IMR-90 (cell line): Measurements from ENCODE around the gene MCF2L2. TPM values are rescaled to one million over a fixed set of nuclear protein-coding genes. Genes with fewer than 3 reads are reported as not detected.

Experiments used
- ATAC-seq: fragments of 200-7000 bp; cut with Tn5 transposase; 2 replicates; pipeline ENCODE4 v1.9.1; 2020; ENCODE audit warnings: low read depth, mild to moderate bottlenecking, moderate library complexity
- BruUV-seq: library from RNA; stranded (reverse); fragments of 400-500 nt; replicated peaks from 2 replicates; lab custom pipeline; 2021; lab: Mats Ljungman, UMichigan
- CTCF ChIA-PET: fragments of 300-600 bp; formaldehyde crosslinking; extraction: SDS; loops from one replicate; lab custom pipeline; 2021; ENCODE audit warnings: antibody characterized with exemption; lab: Yijun Ruan, JAX
- POLR2A ChIA-PET: fragments of 300-600 bp; sonication (Branson Sonifier 250); formaldehyde crosslinking; loops from one replicate; lab custom pipeline; 2022; ENCODE audit warnings: antibody characterized with exemption; ENCODE audit not compliant: unreplicated experiment; lab: Charles Lee
- DNase-seq: peaks from one replicate; pipeline ENCODE4 v3.0.0; 2013
- H2AFZ ChIP-seq: replicated peaks from 2 replicates; pipeline ENCODE3; 2013; ENCODE audit warnings: low read length, mild to moderate bottlenecking; ENCODE audit not compliant: poor library complexity
- H2AK5ac ChIP-seq: 2 replicates; pipeline ENCODE4 v1.6.1; 2013; ENCODE audit warnings: low read depth, low read length, inconsistent platforms
- H2AK9ac ChIP-seq: replicated peaks from 2 replicates; pipeline ENCODE3; 2013; ENCODE audit warnings: mild to moderate bottlenecking, low read depth, low read length, moderate library complexity; ENCODE audit not compliant: poor library complexity
- H2BK120ac ChIP-seq: 2 replicates; pipeline ENCODE4 v1.6.1; 2013; ENCODE audit warnings: low read depth, low read length, inconsistent platforms
- H2BK15ac ChIP-seq: 3 replicates; pipeline ENCODE4 v1.6.1; 2013; ENCODE audit warnings: low read depth, low read length, inconsistent platforms
- H2BK20ac ChIP-seq: 2 replicates; pipeline ENCODE4 v1.6.1; 2013; ENCODE audit warnings: low read depth, mild to moderate bottlenecking, inconsistent platforms, low read length, moderate library complexity
- H2BK5ac ChIP-seq: 2 replicates; pipeline ENCODE4 v1.6.1; 2013; ENCODE audit warnings: mild to moderate bottlenecking, low read depth, low read length, inconsistent platforms; ENCODE audit not compliant: poor library complexity, severe bottlenecking
- H3K14ac ChIP-seq: replicated peaks from 2 replicates; pipeline ENCODE4 v1.6.1; 2013; ENCODE audit warnings: low read depth, low read length, inconsistent platforms
- H3K18ac ChIP-seq: 2 replicates; pipeline ENCODE4 v1.6.1; 2013; ENCODE audit warnings: low read depth, low read length, control low read depth
- H3K23ac ChIP-seq: 2 replicates; pipeline ENCODE4 v1.6.1; 2013; ENCODE audit warnings: low read depth, low read length, inconsistent platforms
- H3K27ac ChIP-seq: 2 replicates; pipeline ENCODE4 v1.5.1; 2013; ENCODE audit warnings: mild to moderate bottlenecking, control low read depth, low read length; ENCODE audit not compliant: insufficient read depth
- H3K27me3 ChIP-seq: 2 replicates; pipeline ENCODE4 v1.6.1; 2013; ENCODE audit warnings: low read length; ENCODE audit not compliant: control insufficient read depth, insufficient read depth
- H3K36me3 ChIP-seq: 2 replicates; pipeline ENCODE4 v1.6.1; 2013; ENCODE audit warnings: low read length, mixed read lengths; ENCODE audit not compliant: control insufficient read depth, insufficient read depth
- H3K4ac ChIP-seq: 2 replicates; pipeline ENCODE4 v1.6.1; 2013; ENCODE audit warnings: low read depth, low read length, inconsistent platforms
- H3K4me1 ChIP-seq: 2 replicates; pipeline ENCODE4 v1.6.1; 2013; ENCODE audit warnings: low read length, mixed read lengths; ENCODE audit not compliant: control insufficient read depth, insufficient read depth
- H3K4me2 ChIP-seq: 2 replicates; pipeline ENCODE4 v1.6.1; 2013; ENCODE audit warnings: low read depth, mild to moderate bottlenecking, control low read depth, low read length, moderate library complexity
- H3K4me3 ChIP-seq: 2 replicates; pipeline ENCODE4 v1.5.1; 2013; ENCODE audit warnings: low read depth, mild to moderate bottlenecking, control low read depth, low read length, moderate library complexity; ENCODE audit not compliant: insufficient read depth
- H3K56ac ChIP-seq: 2 replicates; pipeline ENCODE4 v1.6.1; 2013; ENCODE audit warnings: low read length, inconsistent platforms; ENCODE audit not compliant: insufficient read depth; ENCODE audit errors: extremely low read depth
- H3K79me1 ChIP-seq, 2 experiments: 2 replicates each; pipeline ENCODE4 v1.6.1; 2013; ENCODE audit warnings: low read length in 2 of 2, inconsistent platforms in 1 of 2, low read depth in 1 of 2
- H3K9ac ChIP-seq: 2 replicates; pipeline ENCODE4 v1.6.1; 2013; ENCODE audit warnings: low read depth, low read length, control low read depth
- H3K9me1 ChIP-seq: 2 replicates; pipeline ENCODE4 v1.6.1; 2013; ENCODE audit warnings: low read length, inconsistent platforms; ENCODE audit not compliant: insufficient read depth
- H3K9me3 ChIP-seq: 2 replicates; pipeline ENCODE4 v1.6.1; 2013; ENCODE audit warnings: low read length; ENCODE audit not compliant: control insufficient read depth, insufficient read depth
- H4K20me1 ChIP-seq: 2 replicates; pipeline ENCODE4 v1.6.1; 2013; ENCODE audit warnings: low read length, inconsistent platforms; ENCODE audit not compliant: insufficient read depth
- H4K5ac ChIP-seq: 2 replicates; pipeline ENCODE4 v1.6.1; 2013; ENCODE audit warnings: mild to moderate bottlenecking, low read depth, low read length, control low read depth
- H4K8ac ChIP-seq, 2 experiments: 2 replicates each; pipeline ENCODE4 v1.6.1; 2013; ENCODE audit warnings: low read depth in 2 of 2, low read length in 2 of 2, control low read depth in 1 of 2, inconsistent platforms in 1 of 2
- H4K91ac ChIP-seq: 2 replicates; pipeline ENCODE4 v1.6.1; 2013; ENCODE audit warnings: low read depth, low read length, inconsistent platforms; ENCODE audit not compliant: insufficient read depth
- CHD1 ChIP-seq: IDR thresholded peaks from 2 replicates; pipeline ENCODE4 v1.6.1; 2012; ENCODE audit warnings: low read depth, low read length, improper control_type of control experiment
- ELK1 ChIP-seq: fragments of 150-350 bp; IDR thresholded peaks from 2 replicates; pipeline ENCODE4 v1.6.1; 2016; ENCODE audit warnings: low read depth, mild to moderate bottlenecking, low read length, moderate library complexity, borderline replicate concordance
- MAFK ChIP-seq: IDR thresholded peaks from 2 replicates; pipeline ENCODE4 v1.6.1; 2012; ENCODE audit warnings: low read depth, low read length, improper control_type of control experiment
- MAZ ChIP-seq: IDR thresholded peaks from 2 replicates; pipeline ENCODE4 v1.6.1; 2012; ENCODE audit warnings: low read depth, mild to moderate bottlenecking, low read length, improper control_type of control experiment, moderate library complexity, borderline replicate concordance
- NFE2L2 ChIP-seq: fragments of 150-350 bp; IDR thresholded peaks from 2 replicates; pipeline ENCODE4 v1.6.1; 2016; ENCODE audit warnings: low read depth, mild to moderate bottlenecking, low read length
- POLR2A ChIP-seq: IDR thresholded peaks from 2 replicates; pipeline ENCODE4 v1.6.1; 2012; ENCODE audit warnings: mild to moderate bottlenecking, low read depth, low read length
- RAD21 ChIP-seq: IDR thresholded peaks from 2 replicates; pipeline ENCODE4 v1.6.1; 2012; ENCODE audit warnings: low read length, improper control_type of control experiment
- RCOR1 ChIP-seq: IDR thresholded peaks from 2 replicates; pipeline ENCODE4 v1.6.1; 2012; ENCODE audit warnings: mild to moderate bottlenecking, low read length, improper control_type of control experiment; ENCODE audit not compliant: insufficient replicate concordance
- RFX5 ChIP-seq: IDR thresholded peaks from 2 replicates; pipeline ENCODE4 v1.8.0; 2012; ENCODE audit warnings: low read depth, mild to moderate bottlenecking, low read length, moderate library complexity
- SMC3 ChIP-seq: fragments of 150-350 bp; IDR thresholded peaks from 2 replicates; pipeline ENCODE4 v1.6.1; 2016; ENCODE audit warnings: low read depth, mild to moderate bottlenecking, antibody characterized with exemption, low read length, moderate library complexity
- WGBS, 2 experiments: methylation state at CpG; one replicate each; pipeline versions ENCODE4 v1.1.5 to v1.1.7; 2013; ENCODE audit warnings: missing lambda C conversion rate in 2 of 2; ENCODE audit not compliant: insufficient read length in 1 of 2; ENCODE audit errors: extremely low coverage in 2 of 2; 5-methylcytosine and 5-hydroxymethylcytosine counted together
- dilution Hi-C: fragments of 300-500 bp; cut with HindIII; formaldehyde crosslinking; loops from one replicate; pipeline ENCODE4 v1.14.3; 2018; ENCODE audit warnings: low sequenced_read_pairs; ENCODE audit not compliant: unreplicated experiment
- in situ Hi-C: fragments of 300-500 bp; cut with MboI; formaldehyde crosslinking; loops from 3 replicates; pipeline ENCODE4 v1.14.3; 2019; ENCODE audit warnings: low sequenced_read_pairs, inconsistent platforms, mixed read lengths
- intact Hi-C: fragments of 100-400 bp; cut with micrococcal nuclease; formaldehyde crosslinking; loops from 2 replicates; pipeline ENCODE4 v1.10.0; 2022
- polyA plus RNA-seq, 3 experiments: library from polyadenylated mRNA; depleted of rRNA; stranded (reverse); fragments of >200 nt; gene quantifications; 2 replicates each; pipeline ENCODE4 v1.2.3, GENCODE V29; 2012; ENCODE audit warnings: low replicate concordance in 1 of 3
- total RNA-seq: library from RNA; depleted of rRNA; stranded (reverse); fragments of >200 nt; gene quantifications from 2 replicates; pipeline ENCODE4 v1.2.3, GENCODE V29; 2012
- TF ChIP-seq, protein P1 (sequence below): fragments of 150-350 bp; IDR thresholded peaks from 2 replicates; pipeline ENCODE4 v1.6.1; 2017; ENCODE audit warnings: mild to moderate bottlenecking, antibody characterized with exemption, low read length, low read depth
- TF ChIP-seq, protein P2 (sequence below): conservative IDR thresholded peaks from 2 replicates; pipeline ENCODE4 v1.5.1; 2012; ENCODE audit warnings: mild to moderate bottlenecking, low read depth, low read length, improper control_type of control experiment

MCF2L2 gene
- total and polyA plus RNA-seq, 2 of the 4 experiments (the other 2 are of a cell fraction): under 0.01 TPM; not detected in 1

- dilution Hi-C loops: no loop called here
- no TSS peak for BruUV-seq
These were observed 34.8 kb downstream of the MCF2L2 start for GRCh38 chr3:183393625-183394024.

More at GRCh38 chr3:183393625-183394024, 34.8 kb downstream of the MCF2L2 start:
- ATAC-seq: no peak
- Histone ChIP-seq H2BK5ac (no peak overlapping the region), H3K4ac (no peak overlapping the region), H3K4me2 (no peak overlapping the region), H2AK5ac (no peak overlapping the region), H3K27me3 (peaks cover 36% of the 10 kb centered on the region), H3K9ac (no peak overlapping the region), H2AFZ (no peak overlapping the region), H4K20me1 (no peaks in the 10 kb centered on the region), H2BK120ac (no peak overlapping the region), H3K18ac (no peak overlapping the region), H3K56ac (no peak overlapping the region), H2AK9ac (no peak overlapping the region), H2BK15ac (no peak overlapping the region), H3K23ac (no peak overlapping the region), H4K91ac (no peak overlapping the region), H3K79me1 (no peaks in the 10 kb centered on the region), H4K8ac (no peak overlapping the region), H3K14ac (no peak overlapping the region), H3K4me3 (no peak overlapping the region), H2BK20ac (no peak overlapping the region), H3K9me1 (no peaks in the 10 kb centered on the region), H4K5ac (no peak overlapping the region), H3K27ac (no peak overlapping the region), H3K9me3 (no peaks in the 10 kb centered on the region), H3K4me1 (no peaks in the 10 kb centered on the region), H3K36me3 (no peaks in the 10 kb centered on the region)
- intact Hi-C loops (no loop called here), in situ Hi-C loops (loop anchor here (25.0 kb wide), 2 partner anchors 481 to 681 kb away; no protein-coding TSS in a partner anchor)
- no peak for DNase-seq
- WGBS, 2 experiments: no CpG with 5 or more reads among the region's 4 CpGs
- TF ChIP-seq, protein P1, sequence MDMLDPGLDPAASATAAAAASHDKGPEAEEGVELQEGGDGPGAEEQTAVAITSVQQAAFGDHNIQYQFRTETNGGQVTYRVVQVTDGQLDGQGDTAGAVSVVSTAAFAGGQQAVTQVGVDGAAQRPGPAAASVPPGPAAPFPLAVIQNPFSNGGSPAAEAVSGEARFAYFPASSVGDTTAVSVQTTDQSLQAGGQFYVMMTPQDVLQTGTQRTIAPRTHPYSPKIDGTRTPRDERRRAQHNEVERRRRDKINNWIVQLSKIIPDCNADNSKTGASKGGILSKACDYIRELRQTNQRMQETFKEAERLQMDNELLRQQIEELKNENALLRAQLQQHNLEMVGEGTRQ: no peak
- TF ChIP-seq RCOR1 (no peak), RFX5 (no peak), ELK1 (no peak), POLR2A (no peak), NFE2L2 (no peak), MAZ (no peak), CHD1 (no peak), MAFK (no peak), RAD21 (no peak), SMC3 (no peak)
- TF ChIP-seq, protein P2, sequence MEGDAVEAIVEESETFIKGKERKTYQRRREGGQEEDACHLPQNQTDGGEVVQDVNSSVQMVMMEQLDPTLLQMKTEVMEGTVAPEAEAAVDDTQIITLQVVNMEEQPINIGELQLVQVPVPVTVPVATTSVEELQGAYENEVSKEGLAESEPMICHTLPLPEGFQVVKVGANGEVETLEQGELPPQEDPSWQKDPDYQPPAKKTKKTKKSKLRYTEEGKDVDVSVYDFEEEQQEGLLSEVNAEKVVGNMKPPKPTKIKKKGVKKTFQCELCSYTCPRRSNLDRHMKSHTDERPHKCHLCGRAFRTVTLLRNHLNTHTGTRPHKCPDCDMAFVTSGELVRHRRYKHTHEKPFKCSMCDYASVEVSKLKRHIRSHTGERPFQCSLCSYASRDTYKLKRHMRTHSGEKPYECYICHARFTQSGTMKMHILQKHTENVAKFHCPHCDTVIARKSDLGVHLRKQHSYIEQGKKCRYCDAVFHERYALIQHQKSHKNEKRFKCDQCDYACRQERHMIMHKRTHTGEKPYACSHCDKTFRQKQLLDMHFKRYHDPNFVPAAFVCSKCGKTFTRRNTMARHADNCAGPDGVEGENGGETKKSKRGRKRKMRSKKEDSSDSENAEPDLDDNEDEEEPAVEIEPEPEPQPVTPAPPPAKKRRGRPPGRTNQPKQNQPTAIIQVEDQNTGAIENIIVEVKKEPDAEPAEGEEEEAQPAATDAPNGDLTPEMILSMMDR: no peak
- ChIA-PET POLR2A (no interaction called here), CTCF (no interaction called here)
